GM19395 (cell line): Measurements from ENCODE around the gene LDLRAP1.
"Not testable (repeated sequence)": the region's sequence is repeated elsewhere in the genome, so short reads cannot be mapped to it uniquely, and the experiment has no call there.

ENCODE experiments used
- ATAC-seq: cut with Tn5 transposase; IDR thresholded peaks from one replicate; pipeline ENCODE4 v1.9.1; 2021; ENCODE audit warnings: mild to moderate bottlenecking, moderate library complexity; ENCODE audit not compliant: unreplicated experiment

The LDLRAP1 gene

DNA sequence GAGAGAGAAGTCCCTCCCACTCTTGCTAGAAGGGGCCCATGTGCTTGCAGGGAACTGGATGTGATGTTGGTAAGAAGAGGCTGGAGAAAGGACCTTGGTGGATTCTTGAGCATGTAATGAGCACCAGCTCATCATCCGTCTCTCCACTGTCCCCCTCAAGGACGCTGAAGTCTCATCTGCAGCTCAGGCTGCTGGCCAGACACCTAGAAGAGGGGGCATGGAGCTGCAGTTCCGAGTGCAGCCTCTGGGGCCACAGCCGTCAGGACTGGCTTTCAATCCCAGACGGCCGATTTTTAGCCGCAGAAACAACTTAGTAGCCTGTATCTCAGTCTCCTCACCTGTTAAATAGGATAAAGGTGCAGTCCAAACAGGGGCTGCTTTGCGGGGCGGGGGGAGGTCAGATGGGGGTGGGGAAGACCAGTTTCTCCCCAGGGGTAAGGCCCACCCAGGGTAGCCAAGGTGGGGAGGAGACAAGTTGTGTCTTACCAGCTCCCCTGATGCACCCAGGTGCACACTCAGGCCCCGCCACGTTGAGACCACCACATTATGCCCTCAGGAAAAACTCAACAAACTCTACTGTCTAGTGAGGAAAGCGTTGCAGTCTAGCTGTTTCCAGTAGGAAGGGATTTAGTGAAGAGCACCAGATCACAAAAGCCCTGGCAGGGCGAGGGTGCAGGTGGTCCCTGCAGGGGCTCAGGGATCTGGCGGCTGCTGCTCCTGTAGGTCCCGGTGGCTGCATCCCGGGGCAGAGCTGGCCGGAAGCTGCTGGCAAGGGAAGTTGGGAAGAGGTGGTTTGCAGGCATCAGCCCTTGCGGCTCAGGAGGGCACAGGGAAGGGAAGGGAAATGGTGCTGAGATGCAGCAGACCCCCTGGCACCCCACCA, 29.5 kb downstream of the LDLRAP1 start:
- ATAC-seq: no peak

DNA sequence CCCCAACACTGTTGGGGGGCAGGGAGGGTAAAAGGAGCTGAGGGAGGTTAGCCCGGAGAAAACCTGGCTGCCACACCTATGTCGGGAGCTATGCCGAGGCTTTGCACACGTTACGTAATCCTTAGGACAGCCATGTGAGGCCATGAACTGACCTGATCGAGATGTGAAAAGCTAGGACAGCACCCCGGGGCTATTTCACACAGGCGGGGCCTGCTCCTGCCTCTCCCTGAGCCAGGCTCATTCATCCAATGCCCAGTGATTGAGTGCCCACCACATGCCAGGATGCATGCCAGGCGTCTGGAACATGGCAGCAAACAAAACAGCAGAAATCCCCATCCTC, 30.2 kb downstream of the LDLRAP1 start:
- no peak for ATAC-seq

DNA sequence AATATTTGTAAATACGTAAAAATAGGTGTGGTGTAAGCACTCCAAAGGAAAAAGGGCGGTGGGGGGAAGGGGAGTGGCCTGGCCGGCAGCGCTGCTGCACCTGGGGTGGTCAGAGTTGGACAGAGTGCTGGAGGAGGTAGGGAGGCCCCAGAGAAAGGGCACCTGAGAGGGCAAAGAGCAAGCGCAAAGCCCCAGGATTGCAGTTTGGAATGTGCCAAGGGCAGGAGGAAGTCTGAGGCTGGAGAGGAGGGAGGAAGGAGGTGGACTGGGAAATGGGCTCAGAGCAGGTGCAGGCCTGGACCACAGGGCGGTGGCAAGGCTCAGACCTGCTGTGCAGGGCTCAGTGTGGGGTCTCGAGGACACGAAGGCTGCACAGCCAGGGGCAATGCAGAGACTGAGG, 30.6 kb downstream of the LDLRAP1 start:
- no peak for ATAC-seq

DNA sequence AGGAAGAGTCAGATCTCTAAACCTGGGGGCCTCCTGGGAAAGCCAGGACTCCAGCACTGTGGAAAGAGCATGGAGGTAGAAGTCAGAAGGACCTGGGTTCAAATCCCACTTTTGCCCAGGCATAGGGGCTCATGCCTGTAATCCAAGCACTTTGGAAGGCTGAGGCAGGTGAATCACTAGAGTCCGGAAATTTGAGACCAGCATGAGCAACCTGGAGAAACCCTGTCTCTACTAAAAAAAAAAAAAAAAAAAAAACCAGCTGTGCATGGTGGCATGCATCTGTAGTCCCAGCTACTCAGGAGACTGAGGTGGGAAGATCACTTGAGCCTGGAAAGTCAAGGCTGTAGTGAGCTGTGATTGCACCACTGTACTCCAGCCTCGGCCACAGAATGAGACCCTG, 31.8 kb downstream of the LDLRAP1 start:
- ATAC-seq: no peak

DNA sequence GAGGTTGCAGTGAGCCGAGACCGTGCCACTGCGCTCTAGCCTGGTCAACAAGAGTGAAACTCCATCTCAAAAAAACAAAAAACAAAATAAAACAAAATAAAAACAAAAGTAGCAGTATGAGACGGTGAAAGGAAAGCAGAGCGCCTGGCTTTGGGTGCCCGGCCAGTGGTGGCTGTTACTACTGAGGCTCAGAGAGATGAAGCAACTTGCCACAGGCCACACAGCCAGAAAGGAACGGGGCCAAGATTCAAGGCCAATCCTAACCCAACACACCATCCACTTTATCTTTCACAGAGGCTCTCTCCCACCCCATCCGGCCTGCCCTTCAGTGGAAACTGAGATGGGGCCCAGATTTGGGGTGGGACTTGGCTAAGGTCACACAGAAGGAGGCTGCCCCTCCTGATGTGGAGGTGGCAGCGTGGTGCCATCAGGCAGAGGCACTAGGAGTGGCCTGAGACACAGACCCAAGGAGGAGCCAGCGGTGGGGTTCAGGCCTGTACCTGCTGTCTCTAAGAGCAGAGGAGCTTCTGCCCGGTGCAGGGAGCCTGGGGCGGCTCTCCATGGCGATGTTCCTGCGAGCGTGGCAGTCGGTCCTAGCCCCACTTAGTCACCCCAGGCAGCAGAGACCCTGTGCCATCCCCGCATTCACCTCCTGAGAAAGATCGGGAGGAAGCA, 33.2 kb downstream of the LDLRAP1 start:
- ATAC-seq: no peak

DNA sequence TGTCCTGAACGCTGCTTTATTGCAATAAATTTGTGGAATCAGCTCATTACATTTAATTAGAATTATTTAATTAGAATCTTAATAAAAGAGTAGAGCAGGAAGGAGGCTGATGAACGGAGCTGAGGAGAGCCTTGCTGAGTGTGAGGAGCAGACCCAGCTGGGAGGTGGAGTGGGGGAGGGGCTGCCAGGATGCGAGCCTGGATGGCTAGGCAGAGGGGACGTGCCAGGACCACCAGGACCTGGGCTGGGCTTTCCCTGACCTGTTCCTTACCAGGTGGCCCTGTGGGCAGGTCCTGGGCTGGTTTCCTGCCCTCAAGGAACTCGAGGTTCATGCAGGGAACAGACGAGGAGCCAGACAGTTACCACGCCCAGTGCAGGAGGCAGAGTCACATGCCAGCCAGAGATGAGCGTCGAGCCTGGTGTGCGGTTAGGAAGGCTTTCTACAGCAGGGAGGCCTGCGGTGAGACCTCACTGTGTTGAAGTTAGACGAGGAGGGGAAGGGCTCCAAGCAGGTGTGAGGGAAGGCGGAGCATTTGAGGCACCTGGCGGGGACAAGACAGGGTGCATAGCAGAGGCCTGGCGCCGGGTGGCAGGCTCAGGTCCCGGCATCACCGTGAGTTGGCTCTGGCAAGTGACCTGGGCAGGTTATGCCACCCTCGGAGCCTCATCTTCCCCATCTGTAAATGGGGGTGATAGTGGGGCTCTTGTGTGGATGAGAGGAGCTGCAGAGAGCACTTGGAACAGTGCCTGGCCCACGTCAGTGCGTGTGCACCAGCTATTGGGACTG, 33.9 kb downstream of the LDLRAP1 start:
- no peak for ATAC-seq

DNA sequence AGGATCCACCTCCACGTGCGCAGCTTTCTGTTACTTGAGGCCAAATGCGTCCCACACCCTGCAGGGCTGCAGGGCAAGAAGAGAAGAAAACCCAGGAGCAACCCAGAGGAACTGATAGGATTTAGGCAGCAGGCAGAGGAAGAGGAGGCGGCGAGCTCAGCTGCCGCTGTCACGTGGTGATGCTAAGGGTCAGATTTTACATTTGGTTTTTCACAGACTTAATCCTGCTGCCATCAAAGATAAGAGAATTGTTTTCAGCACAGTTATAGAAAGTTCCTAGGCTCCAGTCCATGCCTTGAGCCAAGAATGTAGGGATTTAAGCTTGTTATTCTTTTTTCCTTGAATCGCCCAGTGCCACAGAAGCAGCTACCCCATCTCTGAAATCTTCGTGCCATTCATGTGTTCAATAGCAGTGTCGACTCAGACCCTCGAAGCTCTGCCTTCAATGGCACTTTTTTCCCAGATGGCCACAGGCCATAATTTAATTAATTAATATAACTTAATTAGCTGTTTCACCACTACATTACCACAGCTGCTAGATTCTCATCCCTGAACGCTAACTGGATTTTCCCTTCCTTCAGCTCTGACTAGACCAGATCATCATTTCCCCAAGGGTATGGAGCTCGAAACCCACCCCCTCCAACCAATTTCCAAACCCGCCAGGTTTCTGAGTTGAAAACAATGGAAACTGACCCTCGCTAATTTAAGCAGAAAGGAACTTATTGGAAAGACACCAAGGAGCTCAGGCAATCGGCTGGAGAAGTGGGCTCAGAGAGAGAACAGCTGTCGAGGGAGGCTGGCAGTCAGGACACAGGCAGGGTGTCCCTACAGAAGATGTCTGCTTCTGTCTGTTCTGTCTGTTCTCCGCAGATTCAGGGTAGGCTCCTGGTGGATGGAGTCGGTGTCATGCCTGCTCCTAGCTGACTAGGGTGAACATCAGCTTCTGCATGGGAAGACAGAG, 36.2 kb downstream of the LDLRAP1 start:
- ATAC-seq: no peak

DNA sequence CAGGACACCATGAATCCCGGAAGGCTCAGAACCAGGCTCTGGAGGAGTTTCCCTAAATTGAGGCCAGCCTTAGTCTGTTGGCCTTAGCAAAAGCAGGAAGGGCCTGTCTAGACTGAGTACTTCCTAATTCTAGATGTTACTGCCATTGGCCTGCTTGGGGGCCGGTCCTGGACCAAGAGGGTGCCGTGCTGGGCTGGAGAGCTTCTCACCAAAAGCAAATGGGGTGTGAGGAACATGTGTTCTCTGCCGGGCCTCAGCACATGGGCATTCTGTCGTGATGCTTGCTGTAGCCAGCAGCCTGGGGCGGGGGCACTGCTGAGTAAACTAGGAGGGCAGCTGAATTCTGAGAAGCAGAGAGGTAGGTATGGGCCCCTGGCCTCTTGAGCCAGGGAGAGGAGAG, 37.5 kb downstream of the LDLRAP1 start:
- ATAC-seq: no peak

DNA sequence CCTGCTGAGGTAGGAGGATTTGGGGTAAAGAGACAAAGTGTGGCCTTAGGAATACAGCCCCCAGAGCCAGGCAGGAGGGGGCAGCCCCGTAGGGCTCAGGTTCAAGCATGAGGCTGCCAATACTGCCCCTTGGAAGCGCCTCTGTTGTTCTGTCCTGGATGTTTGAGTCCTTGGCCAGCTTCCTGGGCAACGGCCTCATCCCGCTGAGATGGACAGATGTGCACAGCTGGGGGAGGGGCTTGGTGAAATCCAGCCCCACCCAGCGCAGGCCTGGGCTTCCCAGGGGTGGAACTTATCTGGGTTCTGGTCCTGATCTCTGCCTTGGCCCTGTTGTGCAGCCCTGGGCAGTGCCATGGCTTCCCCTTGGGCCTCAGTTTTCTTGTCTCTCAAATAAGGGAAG, 38.4 kb downstream of the LDLRAP1 start:
- ATAC-seq: no peak

DNA sequence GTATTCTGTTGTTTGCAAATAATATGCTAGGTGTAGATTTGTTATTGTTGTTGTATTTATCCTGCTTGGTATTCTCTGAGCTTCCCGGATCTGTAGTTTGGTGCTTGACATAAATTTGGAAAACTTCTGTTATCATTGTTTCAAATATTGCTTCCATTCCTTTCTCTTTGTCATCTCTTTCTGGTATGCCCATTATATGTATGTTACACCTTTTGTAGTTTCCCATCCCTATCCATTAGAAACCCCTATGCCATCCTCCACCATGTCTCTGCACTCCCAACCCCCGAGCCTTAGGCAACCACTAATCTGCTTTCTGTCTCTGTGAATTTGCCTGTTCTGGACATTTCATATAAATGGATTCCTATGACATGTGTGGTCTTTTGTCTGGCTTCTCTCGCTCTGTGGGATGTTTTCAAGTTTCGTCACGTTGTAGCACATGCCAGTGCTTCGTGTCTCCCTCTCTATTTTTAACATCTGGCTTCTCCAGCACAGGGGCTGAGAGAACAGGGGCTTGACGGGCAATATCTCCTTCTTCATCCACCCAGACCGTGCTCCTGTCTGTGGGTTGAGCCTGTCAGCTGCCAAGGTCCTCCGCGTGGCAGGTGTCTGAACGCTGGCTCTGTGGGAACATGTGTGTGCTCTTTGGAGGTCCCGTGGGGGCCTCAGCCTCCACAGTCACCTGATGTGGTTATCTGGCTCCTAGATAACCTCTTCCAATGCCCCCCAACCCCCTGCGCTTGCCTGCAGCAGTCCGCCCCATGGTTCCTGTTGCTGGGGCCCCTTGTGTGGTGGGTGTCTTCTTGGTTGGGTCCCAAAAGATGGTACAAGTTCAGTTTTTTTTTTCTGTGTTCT, 40.3 kb downstream of the LDLRAP1 start:
- no peak for ATAC-seq

DNA sequence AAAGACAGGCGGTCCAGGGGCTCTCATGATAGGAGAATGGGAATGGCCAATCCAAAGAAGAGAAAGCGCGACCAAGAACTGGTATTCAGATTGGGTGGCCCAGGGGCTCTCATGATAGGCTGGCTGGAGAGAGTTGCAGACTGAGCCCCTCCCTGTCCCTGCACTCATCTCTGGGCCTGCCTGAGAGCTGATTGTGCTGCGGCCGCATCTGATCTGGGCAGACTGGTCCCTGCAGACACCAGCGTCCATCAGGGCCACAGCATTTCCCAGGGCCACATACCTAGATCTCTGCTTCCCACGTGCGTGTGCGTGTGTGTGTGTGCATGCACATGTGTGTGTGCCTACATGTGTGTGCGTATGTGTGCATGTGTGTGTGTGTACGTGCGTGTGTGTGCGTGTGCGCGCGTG, 42.8 kb downstream of the LDLRAP1 start:
- no peak for ATAC-seq

DNA sequence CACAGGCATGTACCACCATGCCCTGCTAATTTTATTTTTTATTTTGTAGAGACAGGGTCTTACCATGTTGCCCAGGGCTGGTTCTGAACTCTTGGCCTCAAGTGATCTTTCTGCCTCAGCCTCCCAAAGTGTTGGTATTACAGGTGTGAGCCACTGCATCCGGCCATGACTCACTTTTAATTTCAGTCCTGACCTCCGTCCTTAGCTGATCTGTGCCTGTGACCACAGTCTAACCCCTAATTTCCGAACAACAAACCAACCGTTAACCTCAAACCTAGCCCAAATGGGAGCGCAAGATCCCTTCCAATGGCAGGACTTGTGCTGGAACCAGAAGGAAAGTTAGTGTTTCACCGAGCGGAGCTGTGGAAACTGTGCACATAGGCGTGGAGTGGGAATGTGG, 43.9 kb downstream of the LDLRAP1 start:
- ATAC-seq: no peak

DNA sequence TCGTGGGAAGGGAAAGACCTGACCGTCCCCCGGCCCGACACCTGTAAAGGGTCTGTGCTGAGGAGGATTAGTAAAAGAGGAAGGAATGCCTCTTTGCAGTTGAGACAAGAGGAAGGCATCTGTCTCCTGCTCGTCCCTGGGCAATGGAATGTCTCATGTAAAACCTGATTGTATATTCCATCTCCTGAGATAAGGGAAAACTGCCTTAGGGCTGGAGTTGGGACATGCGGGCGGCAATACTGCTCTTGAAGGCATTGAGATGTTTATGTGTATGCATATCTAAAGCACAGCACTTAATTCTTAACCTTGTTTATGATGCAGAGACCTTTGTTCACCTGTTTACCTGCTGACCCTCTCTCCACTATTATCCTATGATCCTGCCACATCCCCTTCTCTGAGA, 44.8 kb downstream of the LDLRAP1 start:
- not testable (repeated sequence) for ATAC-seq

DNA sequence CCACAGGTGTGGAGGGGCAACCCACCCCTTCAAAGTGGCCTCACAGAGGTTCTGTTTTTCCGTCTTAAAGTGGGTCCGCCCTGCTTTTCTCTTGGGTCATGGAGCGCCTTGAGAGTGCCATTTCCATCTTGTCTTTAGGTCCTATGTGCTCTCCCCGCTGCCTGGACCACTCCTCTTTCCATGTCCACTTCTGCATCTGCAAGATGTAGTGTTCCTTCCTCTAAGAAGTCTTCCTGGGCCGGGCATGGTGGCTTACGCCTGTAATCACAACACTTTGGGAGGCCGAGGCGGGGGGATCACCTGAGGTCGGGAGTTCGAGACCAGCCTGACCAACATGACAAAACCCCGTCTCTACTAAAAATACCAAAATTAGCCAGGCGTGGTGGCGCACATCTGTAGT, 45.4 kb downstream of the LDLRAP1 start:
- not testable (repeated sequence) for ATAC-seq

DNA sequence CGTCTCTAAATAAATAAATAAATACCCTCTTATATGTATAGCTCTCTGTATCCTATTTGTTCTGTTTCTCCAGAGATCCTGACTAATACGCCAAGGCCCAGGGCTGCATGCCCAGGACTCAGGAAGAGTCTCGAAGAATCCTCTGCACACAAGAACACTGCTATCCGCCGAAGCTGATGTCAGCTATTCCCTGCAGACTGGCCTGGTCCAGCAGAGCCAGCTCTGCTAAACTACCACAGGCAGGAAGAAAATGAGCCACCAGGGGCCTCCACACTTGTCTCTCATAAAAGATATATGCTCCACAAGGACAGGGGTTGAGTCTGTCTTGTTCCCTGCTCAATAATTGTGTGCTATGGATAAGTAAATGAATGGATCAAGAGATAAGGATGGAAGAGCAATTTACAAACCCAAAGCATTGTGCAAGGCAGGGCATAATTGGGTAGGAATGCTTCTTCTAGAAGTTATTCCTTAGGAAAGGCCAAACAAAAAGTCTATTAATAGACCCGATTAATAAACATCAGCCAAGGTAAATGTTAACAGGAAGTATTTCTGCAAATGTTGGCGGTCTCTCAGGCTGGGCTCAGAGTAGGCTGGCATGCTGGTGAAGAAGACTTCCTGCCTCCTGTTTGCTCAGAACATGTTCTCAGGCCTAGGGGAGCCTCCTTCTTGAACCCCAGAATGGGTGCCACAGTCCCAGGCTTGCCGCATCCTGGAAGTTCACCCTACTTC, 46.9 kb downstream of the LDLRAP1 start:
- ATAC-seq: no peak

DNA sequence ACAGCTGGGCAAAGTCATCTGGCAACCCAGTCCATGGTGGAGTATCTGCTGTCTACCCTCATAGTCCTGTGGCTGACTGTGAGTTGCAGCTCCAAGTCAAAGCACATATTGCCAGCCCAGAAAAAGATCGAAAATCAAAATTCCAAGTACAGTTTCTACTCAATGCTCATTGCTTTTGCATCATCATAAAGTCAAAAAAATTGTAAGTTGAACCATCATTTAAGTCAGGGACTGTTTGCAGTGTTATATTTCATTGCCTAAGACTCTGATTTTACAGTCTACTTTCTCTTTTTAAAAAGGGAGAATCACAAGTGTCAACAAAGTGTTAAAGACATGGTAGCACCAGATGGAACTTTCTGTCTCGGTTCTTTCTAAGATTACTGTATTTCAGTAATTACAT, 50.5 kb downstream of the LDLRAP1 start:
- ATAC-seq: no peak

DNA sequence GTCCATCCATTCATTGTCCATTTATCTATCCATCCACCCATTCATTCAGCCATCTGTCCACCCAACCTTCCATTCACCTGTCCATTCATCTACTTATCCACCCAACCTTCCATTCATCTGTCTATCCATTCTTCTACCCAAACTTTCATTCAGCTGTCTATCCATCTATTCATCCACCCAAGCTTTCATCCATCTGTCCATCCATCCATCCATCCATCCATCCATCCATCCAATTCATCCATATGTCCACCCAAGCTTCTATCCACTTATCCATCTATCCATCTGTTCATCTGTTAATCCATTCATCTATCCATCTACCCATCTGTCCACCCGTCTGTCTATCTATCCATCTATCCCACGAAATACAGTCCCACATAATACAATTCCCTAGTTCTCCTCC, 51.6 kb downstream of the LDLRAP1 start:
- no peak for ATAC-seq

DNA sequence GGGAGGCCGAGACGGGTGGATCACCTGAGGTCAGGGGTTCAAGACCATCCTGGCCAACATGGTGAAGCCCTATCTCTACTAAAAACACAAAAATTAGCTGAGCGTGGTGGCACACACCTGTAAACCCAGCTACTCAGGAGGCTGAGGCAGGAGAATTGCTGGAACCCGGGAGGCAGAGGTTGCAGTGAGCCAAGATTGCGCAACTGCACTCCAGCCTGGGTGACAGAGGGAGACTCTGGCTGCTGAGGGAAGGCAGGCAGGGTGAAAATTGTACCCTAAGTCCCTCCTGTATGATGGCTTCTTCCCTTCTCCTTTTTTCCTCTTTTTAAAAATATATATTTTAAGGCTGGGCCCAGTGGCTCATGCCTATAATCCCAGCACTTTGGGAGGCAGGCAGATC, 53.2 kb downstream of the LDLRAP1 start:
- ATAC-seq: not testable (repeated sequence)

DNA sequence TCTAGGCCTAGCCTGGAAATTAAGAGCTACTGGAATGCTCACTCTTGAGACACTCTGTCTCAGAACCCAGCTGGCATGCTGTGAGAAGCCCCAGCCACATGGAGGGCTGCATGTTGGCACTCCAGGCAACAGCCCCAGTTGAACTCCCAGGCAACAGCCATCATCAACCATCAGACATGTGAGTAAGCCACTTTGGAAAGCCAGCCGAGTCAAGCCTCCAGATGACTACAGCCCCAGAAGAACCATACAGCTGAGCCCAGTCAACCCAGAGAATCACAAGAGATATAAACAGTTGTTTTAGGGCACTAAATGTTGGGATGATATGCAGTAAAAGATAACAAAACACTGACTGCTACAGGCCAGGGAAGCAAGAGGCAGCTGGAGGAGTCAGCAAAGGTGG, 55.5 kb downstream of the LDLRAP1 start:
- ATAC-seq: no peak
